ENCODE results near the gene PIBF1.
"Not testable (repeated sequence)": the region's sequence is repeated elsewhere in the genome, so short reads cannot be mapped to it uniquely, and the experiment has no call there.

PIBF1 gene

DNA sequence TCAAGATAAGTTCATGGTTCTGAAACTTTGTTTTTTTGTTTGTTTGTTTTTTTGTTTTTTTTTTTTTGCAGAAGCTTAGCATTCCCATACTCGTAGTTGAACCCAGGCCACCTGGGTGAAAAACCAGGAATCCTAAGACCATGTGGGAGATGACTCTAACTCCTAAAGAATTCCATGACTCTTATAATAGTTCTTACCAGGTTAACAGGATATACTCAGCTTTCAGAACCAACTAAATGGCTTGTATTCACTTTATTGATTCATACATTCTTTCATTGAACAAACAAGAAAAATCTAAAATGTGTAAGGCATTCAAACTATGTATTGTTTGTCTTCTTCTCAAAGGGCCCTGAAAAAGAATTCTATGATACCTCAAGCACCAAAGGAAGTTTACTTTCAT, 236.4 kb downstream of the PIBF1 start:
- no peak for DNase-seq (ENCODE audit: low spot score)

DNA sequence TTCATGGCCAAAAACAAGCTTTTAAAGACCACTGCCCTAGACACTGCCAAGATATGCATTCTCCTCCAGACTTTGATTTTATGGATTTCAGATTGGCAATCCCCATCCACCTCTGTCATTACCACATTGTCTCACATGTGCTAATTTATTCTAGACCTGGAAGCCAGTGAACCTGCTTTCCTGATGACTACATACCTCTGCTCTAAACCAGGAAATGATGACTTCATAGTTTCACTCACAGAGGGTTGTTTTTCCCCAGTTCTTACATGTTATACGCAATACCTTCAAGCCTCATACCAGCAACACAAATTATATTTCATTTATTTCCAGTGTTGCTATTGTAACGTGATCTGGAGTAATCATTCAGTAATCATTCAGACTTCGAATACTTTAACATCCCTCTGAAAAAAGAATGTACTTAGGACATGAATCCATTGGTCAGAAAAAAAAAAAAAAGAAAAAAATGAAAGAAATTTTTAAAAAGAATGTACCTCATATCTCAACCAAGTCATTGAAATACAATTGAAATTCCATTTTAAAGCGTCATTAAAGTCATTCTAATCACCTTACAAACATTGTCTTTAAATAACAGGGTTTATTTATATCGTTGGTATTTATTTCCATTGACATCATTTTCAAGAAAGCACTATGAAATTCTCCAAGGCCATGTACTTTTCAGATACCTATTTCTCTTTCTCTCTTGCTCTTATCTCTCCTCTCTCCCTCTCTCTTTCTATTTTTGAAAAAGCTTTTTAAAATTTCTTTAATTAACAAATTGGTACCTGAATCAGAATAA, 243.5 kb downstream of the PIBF1 start:
- no peak for DNase-seq (ENCODE audit: low spot score)

DNA sequence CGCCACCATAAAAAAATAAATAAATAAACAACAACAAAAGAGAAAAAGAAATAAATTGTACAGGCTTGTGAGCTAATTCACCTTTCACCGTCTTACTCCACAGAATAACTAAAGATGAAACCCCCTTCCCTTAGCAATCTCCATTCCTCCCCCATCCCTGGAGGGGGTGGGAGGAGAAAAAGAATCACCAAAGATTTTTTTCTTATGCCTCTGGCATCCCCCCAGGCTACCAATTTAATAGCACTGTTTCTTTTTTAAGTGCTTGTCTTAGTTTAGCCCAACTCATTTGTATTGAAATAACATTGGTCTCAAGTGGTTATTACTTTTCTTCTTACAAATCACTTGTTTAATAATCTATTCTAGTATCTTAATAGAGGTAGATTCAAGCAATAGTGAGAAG, 253.0 kb downstream of the PIBF1 start:
- DNase-seq (ENCODE audit: low spot score): no peak

DNA sequence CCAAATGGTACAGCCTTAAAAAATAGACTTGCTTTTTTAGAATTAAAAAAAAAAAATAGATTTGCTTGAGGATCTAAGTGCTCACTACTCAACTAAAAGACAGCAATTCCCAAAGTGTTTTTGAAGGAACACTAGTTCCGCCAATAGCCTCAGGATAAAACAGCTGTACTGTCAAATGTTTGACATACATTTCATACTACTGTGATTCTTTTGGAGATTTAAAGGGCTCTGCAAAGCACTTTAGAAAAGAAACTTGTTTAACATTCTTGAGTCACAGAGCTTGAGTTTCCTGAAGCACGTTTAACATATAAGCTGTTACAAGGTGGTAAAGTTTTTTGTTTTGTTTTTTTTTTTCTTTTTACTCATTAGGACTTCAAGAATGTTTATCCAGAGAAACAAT, 253.7 kb downstream of the PIBF1 start:
- DNase-seq (ENCODE audit: low spot score): no peak

DNA sequence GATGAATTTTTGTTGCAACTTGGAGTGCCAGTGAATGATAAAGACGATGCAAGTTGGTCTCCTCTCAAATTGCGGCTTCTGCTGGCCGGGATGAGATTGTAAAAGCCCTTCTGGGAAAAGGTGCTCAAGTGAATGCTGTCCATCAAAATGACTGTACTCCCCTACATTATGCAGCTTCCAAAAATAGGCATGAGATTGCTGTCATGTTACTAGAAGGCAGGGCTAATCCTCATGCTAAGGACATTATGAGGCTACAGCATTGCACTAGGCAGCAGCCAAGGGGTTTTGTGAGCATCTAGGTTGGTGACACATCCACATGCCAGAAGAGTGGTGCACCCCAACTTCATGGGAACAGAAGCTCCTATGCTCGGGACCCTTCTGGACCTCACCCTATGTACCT, 254.6 kb downstream of the PIBF1 start:
- DNase-seq (ENCODE audit: low spot score): no peak

DNA sequence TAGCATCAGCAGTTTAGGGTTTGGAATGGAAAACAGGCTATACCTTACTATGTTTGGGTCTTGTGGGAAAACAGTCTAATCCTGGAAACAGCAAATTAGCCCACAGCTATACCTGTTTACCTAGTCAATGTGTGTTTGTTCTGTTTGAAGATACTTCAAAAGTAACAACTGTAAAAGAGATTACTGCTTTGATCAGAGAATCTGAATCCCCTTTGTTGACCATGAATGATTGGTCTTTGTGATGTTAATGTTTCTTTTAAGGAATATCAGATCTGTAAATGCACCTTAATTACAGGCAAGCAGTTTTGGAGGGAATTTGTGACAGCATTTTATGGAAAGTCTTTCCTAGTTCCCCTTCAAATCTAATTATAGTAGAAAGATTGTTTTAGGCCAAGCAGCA, 256.1 kb downstream of the PIBF1 start:
- no peak for DNase-seq (ENCODE audit: low spot score)

DNA sequence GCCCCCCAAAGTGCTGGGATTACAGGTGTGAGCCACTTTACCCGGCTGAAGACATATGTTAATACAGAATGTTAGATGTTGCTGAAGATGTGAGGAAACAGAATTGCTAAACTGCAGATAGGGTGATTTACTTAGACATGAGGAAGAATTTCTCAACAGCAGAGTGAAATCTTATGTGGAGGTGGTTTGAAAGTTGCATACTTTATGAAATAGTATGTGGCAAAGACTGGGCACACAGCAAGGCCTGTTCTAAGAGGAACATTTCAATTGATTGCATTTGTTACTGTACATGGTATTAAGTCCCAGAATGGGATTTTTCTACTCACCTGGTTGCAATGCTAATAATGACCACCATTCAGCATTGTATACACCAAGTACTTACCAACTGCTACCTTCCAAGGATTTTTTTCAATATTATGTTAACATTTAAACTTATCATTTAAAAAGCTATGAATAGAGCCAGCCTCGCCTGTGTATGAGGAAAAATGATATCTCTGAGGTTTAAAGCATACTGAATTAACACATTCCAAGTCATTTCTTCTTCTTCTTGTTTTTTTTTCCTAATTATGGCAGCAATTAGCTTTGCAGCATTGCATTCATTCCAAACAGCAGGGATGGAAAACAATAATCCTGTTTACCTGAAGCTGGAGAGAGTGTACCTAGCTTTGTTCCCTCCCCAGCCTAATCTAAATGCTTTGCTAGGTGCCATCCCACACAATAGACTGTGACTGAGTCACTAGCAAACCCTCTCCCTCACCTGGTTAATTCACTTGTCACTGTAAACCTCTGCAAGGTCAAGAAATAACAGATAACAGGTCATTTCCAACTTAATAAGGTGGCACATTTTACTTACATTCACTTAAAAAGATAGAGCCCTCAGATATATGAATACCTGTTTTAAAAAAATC, 257.5 kb downstream of the PIBF1 start:
- DNase-seq (ENCODE audit: low spot score): no peak

DNA sequence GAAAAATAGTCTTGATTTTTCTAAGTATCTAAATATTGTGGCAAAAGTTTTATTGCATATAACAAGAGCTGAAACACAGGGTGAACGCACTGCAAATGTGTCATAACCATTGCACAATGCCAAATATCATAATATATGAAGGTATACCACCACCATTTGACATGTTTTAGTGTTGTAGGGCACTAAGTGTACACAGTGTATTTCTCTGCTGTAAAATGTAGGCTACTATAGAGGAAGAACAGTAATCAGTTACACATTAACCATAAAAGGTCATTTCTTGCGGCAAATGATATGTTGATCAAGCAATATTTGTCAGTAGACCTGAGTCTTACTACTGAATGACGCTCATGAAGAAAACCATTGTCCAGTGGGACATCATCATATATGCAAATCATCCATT, 258.6 kb downstream of the PIBF1 start:
- no peak for DNase-seq (ENCODE audit: low spot score)

DNA sequence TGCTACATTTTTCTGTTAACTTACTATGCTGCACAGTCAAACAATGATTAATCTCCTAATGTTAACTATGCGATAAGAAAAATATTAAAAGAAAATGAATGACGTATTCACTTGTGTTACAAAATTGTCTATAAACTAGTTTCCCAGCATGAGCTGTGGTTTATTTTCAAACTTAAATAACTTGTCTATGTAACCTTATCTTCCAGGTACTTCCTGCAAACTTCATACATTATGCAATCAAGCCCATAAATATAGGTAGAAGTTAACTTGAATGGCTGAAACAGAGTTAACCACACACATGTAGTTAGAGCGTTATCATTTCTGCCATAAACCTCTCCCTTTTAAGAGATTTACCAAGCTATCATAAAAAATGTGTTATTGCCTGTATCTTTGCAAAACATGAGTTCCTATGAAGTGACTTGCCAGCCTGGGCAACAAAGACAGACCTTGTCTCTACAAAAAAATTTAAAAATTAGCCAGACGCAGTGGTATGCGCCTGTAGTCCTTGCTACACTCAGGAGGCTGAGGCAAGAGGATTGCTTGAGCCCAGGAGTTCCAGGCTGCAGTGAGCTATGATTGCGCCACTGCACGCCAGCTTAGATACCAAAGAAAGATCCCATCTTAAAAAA, 259.1 kb downstream of the PIBF1 start:
- no peak for DNase-seq (ENCODE audit: low spot score)

DNA sequence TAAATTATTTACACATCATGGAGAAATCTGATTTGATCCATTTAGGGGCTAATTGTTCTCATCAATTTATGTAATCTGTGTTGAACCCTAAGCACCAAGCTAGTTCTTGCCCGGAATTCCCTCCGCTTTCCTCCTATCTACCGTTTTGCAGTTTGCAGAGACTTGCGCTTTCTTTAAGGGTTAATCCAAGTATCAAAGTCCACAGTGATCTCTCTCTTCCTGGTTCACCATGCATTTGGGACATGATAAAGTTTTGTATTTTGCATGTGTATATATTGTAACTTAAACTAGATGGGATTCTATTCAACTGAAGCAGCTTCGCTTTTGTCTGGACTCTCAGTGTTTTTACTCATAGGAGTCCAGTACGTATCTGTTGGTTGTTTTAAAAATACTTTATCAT, 263.1 kb downstream of the PIBF1 start:
- DNase-seq (ENCODE audit: low spot score): no peak

DNA sequence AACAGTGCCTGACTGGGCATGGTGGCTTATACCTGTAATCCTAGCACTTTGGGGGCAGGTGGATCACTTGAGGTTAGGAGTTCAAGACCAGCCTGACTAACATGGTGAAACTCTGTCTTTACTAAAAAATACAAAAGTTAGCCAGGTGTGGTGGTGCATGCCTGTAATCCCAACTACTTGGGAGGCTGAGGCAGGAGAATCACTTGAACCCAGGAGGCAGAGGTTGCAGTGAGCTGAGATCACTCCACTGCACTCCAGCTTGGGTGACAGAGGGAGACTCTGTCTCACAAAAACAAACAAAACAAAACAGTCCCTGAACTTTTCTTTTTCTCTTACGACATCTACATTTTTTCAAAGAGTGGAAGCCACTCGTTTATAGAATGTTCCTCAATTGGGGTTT, 266.7 kb downstream of the PIBF1 start:
- DNase-seq (ENCODE audit: low spot score): not testable (repeated sequence)

DNA sequence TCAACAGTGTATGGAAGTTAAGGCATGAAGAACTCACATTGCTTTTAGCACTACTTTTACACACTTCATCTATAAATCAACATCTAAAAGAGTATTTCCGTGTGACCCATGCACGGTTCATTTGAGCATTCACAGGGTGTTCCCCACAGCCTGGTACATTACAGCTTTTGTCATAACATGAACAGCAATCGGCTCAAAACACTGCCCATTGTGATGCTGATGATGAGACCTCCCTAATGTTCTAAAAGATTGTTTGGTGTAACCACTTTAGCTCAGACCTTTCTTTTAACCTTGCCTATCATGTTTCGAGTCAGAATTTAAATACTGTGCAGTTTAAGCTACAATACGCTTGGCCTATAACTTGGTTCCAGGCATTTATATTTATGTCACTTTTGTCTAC, 272.8 kb downstream of the PIBF1 start:
- DNase-seq (ENCODE audit: low spot score): no peak

DNA sequence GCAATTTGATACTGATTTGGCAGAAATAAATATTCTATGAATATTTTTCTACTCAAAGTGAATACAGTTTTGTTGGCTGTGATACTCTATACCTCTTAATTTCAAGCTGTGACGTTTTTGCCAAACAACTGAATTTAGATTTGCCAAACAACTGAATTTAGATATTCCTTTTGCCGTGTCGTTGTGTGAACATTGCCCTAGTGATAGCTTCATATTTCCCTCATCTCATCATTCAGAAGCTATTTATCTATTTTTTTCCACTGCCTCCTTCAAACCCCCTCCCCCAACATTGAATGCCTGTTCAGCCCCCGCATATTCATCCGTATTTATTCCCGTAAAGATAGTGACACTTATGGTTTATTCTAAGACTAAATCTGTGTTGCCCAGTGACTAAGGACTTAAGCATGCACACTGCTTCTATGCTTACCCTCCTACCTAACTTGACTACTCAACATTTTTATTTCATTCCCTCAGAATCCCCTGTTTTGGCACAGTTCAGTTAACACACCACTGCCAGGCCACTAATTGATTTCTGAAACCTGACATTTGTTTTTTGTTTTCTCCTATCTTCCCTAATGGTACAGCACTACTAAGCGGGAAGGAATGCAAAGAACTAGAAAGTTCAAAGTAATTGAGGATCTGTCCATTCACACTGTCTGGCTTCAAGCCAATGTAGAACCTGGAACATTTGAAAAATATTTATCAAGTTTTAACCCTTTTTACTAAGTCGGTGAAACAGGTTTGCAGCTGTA, 274.1 kb downstream of the PIBF1 start:
- DNase-seq (ENCODE audit: low spot score): no peak

DNA sequence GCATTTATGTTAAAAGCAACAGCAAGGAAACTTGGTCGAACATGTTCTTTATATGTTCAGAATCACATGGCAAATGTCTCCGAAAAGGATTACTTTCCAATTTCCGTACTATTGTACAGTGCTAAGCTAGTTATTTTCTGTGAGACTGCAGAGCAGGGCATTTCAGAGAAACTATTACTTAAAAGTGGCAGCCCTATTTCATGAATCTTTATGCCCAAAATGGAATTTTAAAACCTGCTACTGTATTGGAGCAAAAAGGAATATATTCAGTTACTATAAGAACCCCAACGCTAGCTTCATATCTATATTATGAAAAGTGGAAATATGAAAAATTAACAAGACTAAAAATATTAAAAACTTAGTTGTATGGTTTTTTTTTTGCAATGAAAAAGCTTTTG, 274.6 kb downstream of the PIBF1 start:
- DNase-seq (ENCODE audit: low spot score): no peak

DNA sequence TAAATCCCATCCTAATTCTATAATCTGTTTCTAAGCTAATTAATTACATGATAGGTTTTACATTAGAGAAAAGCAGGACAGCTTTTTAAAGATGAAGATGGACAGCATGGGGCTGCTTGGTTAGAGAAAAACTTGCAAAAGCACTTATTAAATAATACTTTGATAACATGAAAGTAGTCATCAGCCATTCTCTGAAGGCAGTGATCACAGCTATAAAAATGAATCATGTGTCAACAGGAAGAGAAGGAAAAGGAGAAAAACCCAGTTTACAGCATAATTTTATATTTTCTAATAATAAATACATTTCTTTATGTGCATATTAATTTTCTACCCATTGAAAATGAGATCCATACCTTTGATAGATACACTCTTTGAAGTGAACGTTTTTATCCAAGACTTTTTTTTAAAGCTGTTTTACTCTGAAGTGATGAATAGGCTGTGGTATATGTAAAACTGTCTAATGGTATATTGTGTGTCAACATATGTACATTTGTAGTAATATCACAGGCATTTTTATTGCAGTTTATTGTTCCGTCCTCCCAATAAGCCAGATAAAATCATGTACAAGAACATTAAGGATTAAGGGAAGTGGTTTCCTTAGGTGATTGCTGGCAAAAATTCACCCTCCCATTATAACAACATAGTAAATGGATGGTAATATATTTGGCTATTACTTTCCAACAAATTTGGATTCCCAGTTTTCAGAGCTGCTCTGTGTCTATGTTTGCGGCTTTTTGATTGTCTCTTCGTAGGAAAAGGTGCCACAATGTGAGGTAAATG, 275.5 kb downstream of the PIBF1 start:
- no peak for DNase-seq (ENCODE audit: low spot score)

DNA sequence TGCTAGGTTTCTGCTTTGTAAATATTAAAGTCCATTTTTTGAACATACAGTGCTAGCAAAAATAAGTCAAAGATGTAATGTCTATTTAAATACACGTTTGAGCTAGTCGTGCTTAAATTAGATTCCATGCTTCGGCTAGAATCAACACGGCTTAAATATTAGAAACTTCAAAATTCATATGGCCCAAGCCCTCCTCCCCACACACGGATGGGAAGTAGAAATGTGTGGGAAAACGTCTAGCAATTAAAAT, 276.1 kb downstream of the PIBF1 start:
- no peak for DNase-seq (ENCODE audit: low spot score)

DNA sequence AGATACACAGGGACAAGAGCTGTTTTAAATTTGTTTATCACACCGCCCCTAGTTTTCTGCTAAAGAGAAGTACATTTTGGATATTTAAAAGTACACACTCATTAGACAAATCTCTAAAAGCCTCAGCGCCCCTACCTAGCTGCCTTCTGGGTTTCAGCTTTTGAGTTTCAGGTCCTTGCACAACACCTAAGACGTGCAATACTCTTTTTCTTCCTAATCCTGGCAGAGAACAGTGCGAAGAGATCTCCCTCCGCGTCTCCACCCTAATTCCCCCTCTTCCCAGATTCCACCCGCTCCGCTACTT, 276.5 kb downstream of the PIBF1 start:
- DNase-seq (ENCODE audit: low spot score): no peak

DNA sequence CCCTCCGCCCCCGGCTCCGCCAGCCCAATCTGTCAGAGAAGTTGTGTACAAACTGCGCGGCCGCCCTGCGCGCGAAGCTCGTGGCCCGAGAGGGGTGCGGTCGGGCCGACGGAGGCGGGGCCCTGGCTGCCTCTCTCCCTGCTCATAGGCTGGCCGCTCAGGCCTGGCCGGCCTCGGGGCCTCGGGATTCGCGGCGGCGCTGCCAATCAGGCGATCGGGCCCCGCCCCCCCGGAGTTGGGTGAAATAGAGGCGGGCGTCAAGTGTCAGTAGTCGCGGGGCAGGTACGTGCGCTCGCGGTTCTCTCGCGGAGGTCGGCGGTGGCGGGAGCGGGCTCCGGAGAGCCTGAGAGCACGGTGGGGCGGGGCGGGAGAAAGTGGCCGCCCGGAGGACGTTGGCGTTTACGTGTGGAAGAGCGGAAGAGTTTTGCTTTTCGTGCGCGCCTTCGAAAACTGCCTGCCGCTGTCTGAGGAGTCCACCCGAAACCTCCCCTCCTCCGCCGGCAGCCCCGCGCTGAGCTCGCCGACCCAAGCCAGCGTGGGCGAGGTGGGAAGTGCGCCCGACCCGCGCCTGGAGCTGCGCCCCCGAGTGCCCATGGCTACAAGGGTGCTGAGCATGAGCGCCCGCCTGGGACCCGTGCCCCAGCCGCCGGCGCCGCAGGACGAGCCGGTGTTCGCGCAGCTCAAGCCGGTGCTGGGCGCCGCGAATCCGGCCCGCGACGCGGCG, 277.0 kb downstream of the PIBF1 start, which contains the start of gene KLF5:
KLF5 (plus strand) TSS at position 270 of the 724 bp plus-strand sequence; CDS start at position 593, 323 bp downstream.
- DNase-seq (ENCODE audit: low spot score): peak; percentile 92

DNA sequence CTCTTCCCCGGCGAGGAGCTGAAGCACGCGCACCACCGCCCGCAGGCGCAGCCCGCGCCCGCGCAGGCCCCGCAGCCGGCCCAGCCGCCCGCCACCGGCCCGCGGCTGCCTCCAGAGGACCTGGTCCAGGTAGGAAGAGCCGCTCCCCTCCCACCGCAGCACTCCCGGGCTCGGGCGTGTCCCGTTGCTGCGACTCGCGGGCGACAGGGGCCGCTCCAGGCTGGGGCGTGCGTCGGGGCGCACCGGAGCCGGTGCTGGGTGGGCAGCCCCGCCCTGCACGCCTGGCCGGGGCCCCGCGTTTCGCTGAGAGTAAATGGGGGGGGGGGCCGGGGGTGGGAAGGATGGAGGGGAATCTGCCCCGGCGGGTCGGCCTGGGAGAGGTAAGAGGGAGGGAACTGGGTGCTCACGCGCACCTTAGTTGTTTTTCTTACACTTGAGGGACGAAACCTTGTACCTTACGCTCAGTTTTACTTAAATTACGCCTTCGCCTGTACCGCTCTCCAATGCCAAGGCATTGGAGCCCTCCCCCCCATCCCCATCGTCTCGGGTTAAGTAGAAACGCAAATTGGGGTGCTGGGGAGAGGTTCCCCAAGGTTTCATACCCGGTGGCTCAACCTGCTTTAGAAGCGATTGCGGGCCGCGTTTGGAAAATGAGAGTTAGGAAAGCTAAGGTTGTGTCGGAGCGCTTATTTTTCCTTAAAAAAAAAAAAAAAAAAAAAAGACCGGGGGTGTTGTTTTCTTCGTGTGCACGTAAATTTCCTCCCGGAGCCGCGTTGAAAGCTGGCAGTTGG, 277.7 kb downstream of the PIBF1 start:
- DNase-seq (ENCODE audit: low spot score): peak; percentile 33
